Measurements from ENCODE around the gene SLAMF8. TPM values are rescaled to one million over a fixed set of nuclear protein-coding genes. Genes with fewer than 3 reads are reported as not detected.

The SLAMF8 gene
- total and polyA plus RNA-seq, 8 donors = 0.76 to 4.5 (median 2.5) TPM; not detected in 2

GRCh38 chr1:159780583-159781582 lies 45.8 kb upstream of the SLAMF8 start, which contains the start of gene DUSP23:
Gene DUSP23, plus strand, starts transcription at chr1:159780962. Its CDS starts 139 bp downstream, at chr1:159781101.
- peak; percentile 98 to 99 for DNase-seq
- H3K36me3 ChIP-seq = peaks cover 0 to 4% (median 0%) of the 10 kb centered on the region in 4 donors
- 0 to 1% (median 1%) methylated on average over 53 to 88 of the region's 88 CpGs for WGBS, 5 donors
- TF ChIP-seq POLR2A (IDR thresholded peaks at IDR 0.05) (peak in 2 of 4 donors; percentile 40 to 41), CTCF (IDR thresholded peaks at IDR 0.05) (peak in 6 of 7 experiments; percentile 54 to 99 (median 95)), POLR2AphosphoS5 (IDR thresholded peaks at IDR 0.05) (peak; percentile 71 to 94 (median 88)), EP300 (IDR thresholded peaks at IDR 0.05) (no peak)
- intact Hi-C loops (cut with DNase I; ENCODE audit: low total_unique reads) = no loop called here
- H3K27me3 ChIP-seq = no peaks in the 10 kb centered on the region
- H3K27ac ChIP-seq = peak within 1 kb of the TSS; percentile 71 to 92 (median 87)
- H3K4me3 ChIP-seq = peak within 1 kb of the TSS; percentile 76 to 98 (median 92)
- H3K9me3 ChIP-seq = no peaks in the 10 kb centered on the region
- peaks cover 0 to 24% (median 17%) of the 10 kb centered on the region in 4 donors for H3K4me1 ChIP-seq

- intact Hi-C loops (cut with DNase I; ENCODE audit: low total_unique reads) = no loop called here
- no peaks in the 10 kb centered on the region for H3K27me3 ChIP-seq
- peaks cover 0 to 4% (median 0%) of the 10 kb centered on the region in 4 donors for H3K36me3 ChIP-seq
- no peak for DNase-seq
- H3K4me1 ChIP-seq = peaks cover 0 to 31% (median 19%) of the 10 kb centered on the region in 4 donors
- H3K27ac ChIP-seq = peak overlapping the region in 3 of 5 donors; percentile 85 to 92 (median 90)
- TF ChIP-seq POLR2A (IDR thresholded peaks at IDR 0.05) (no peak), POLR2AphosphoS5 (IDR thresholded peaks at IDR 0.05) (no peak), CTCF (IDR thresholded peaks at IDR 0.05) (no peak), EP300 (IDR thresholded peaks at IDR 0.05) (no peak)
- H3K9me3 ChIP-seq = no peaks in the 10 kb centered on the region
- H3K4me3 ChIP-seq = peak overlapping the region in 3 of 4 donors; percentile 76 to 98 (median 94)
- 92 to 96% (median 96%) methylated on average over 6 to 12 of the region's 12 CpGs for WGBS, 5 donors
These were observed 44.7 kb upstream of the SLAMF8 start for GRCh38 chr1:159781992-159782391.

GRCh38 chr1:159783724-159784123 lies 42.9 kb upstream of the SLAMF8 start:
- TF ChIP-seq EP300 (IDR thresholded peaks at IDR 0.05) = no peak
- TF ChIP-seq POLR2AphosphoS5 (IDR thresholded peaks at IDR 0.05) = no peak
- TF ChIP-seq CTCF (IDR thresholded peaks at IDR 0.05) = no peak
- no peak for TF ChIP-seq POLR2A (IDR thresholded peaks at IDR 0.05)
- Histone ChIP-seq H3K9me3 (no peaks in the 10 kb centered on the region), H3K4me1 (peaks cover 0 to 34% (median 19%) of the 10 kb centered on the region in 4 donors), H3K27ac (no peak overlapping the region), H3K27me3 (no peaks in the 10 kb centered on the region), H3K36me3 (peaks cover 0 to 4% (median 0%) of the 10 kb centered on the region in 4 donors), H3K4me3 (no peak overlapping the region)
- intact Hi-C loops (cut with DNase I; ENCODE audit: low total_unique reads) = no loop called here
- 72 to 93% (median 91%) methylated on average over 1 of the region's 1 CpG for WGBS, 5 donors
- DNase-seq = no peak

- TF ChIP-seq CTCF (IDR thresholded peaks at IDR 0.05) = no peak
- no peak for TF ChIP-seq EP300 (IDR thresholded peaks at IDR 0.05)
- no peak for TF ChIP-seq POLR2A (IDR thresholded peaks at IDR 0.05)
- no peak for TF ChIP-seq POLR2AphosphoS5 (IDR thresholded peaks at IDR 0.05)
- Histone ChIP-seq H3K9me3 (no peaks in the 10 kb centered on the region), H3K4me3 (no peak overlapping the region), H3K27me3 (peaks cover 0 to 2% (median 0%) of the 10 kb centered on the region in 3 donors), H3K36me3 (peaks cover 0 to 4% (median 0%) of the 10 kb centered on the region in 4 donors), H3K4me1 (peaks cover 0 to 24% (median 9%) of the 10 kb centered on the region in 4 donors), H3K27ac (no peak overlapping the region)
- intact Hi-C loops (cut with DNase I; ENCODE audit: low total_unique reads) = no loop called here
- peak in 1 of 2 donors; percentile 24 for DNase-seq
- WGBS, 5 donors = 18 to 32% (median 24%) methylated on average over 3 of the region's 3 CpGs
These were observed 40.2 kb upstream of the SLAMF8 start for GRCh38 chr1:159786465-159786864.
